ENCODE data around the gene NUP214.

NUP214 gene

GRCh38 chr9:131253891-131254491 is 128.6 kb downstream of the NUP214 start:
- DNase-seq (ENCODE audit: extremely low read depth, low read depth): no peak
- no peak overlapping the region for H3K4me3 ChIP-seq (replicated peaks; ENCODE audit: low read depth, low read length)
- no peak for TF ChIP-seq CTCF (IDR thresholded peaks at IDR 0.05; ENCODE audit: low read depth, low read length, missing control alignments)

- H3K4me3 ChIP-seq (replicated peaks; ENCODE audit: low read depth, low read length): no peak overlapping the region
- TF ChIP-seq CTCF (IDR thresholded peaks at IDR 0.05; ENCODE audit: low read depth, low read length, missing control alignments): no peak
- no peak for DNase-seq (ENCODE audit: extremely low read depth, low read depth)
Measured at GRCh38 chr9:131254626-131255025, 129.2 kb downstream of the NUP214 start.

- TF ChIP-seq CTCF (IDR thresholded peaks at IDR 0.05; ENCODE audit: low read depth, low read length, missing control alignments): no peak
- DNase-seq (ENCODE audit: extremely low read depth, low read depth): no peak
- H3K4me3 ChIP-seq (replicated peaks; ENCODE audit: low read depth, low read length): no peak overlapping the region
Measured at GRCh38 chr9:131255676-131256197, 130.4 kb downstream of the NUP214 start.

GRCh38 chr9:131257266-131258025 is 132.1 kb downstream of the NUP214 start:
- no peak for TF ChIP-seq CTCF (IDR thresholded peaks at IDR 0.05; ENCODE audit: low read depth, low read length, missing control alignments)
- DNase-seq (ENCODE audit: extremely low read depth, low read depth): no peak
- no peak overlapping the region for H3K4me3 ChIP-seq (replicated peaks; ENCODE audit: low read depth, low read length)

GRCh38 chr9:131258186-131258585 is 132.8 kb downstream of the NUP214 start:
- TF ChIP-seq CTCF (IDR thresholded peaks at IDR 0.05; ENCODE audit: low read depth, low read length, missing control alignments): no peak
- H3K4me3 ChIP-seq (replicated peaks; ENCODE audit: low read depth, low read length): no peak overlapping the region
- DNase-seq (ENCODE audit: extremely low read depth, low read depth): no peak

- H3K4me3 ChIP-seq (replicated peaks; ENCODE audit: low read depth, low read length): no peak overlapping the region
- TF ChIP-seq CTCF (IDR thresholded peaks at IDR 0.05; ENCODE audit: low read depth, low read length, missing control alignments): no peak
- no peak for DNase-seq (ENCODE audit: extremely low read depth, low read depth)
Measured at GRCh38 chr9:131258698-131259431, 133.5 kb downstream of the NUP214 start.

Data from HFF-Myc (cell line).